Measurements from ENCODE around the gene IGSF9. TPM values are rescaled to one million over a fixed set of nuclear protein-coding genes. Genes with fewer than 3 reads are reported as not detected.

IGSF9 gene
- total RNA-seq, 1 experiment from 2014 or later = not detected

- no peak for DNase-seq
- H2AFZ ChIP-seq (ENCODE audit: low read length) = no peak overlapping the region
- no peaks in the 10 kb centered on the region for H3K9me3 ChIP-seq (ENCODE audit: low read length)
- H3K27me3 ChIP-seq (ENCODE audit: low read length) = no peaks in the 10 kb centered on the region
- H4K20me1 ChIP-seq (ENCODE audit: insufficient read depth, low read depth, low read length) = no peaks in the 10 kb centered on the region
- H3K4me2 ChIP-seq (ENCODE audit: low read depth, low read length, poor library complexity, severe bottlenecking) = no peak overlapping the region
- H3K27ac ChIP-seq (ENCODE audit: low read length) = no peak overlapping the region
- no peaks in the 10 kb centered on the region for H3K4me1 ChIP-seq (ENCODE audit: low read length)
- H3K9ac ChIP-seq (ENCODE audit: low read length) = no peak overlapping the region
- H3K79me2 ChIP-seq (ENCODE audit: low read length) = no peaks in the 10 kb centered on the region
- H3K9me2 ChIP-seq (replicated peaks; ENCODE audit: insufficient read depth, low read length) = no peaks in the 10 kb centered on the region
- no peaks in the 10 kb centered on the region for H3K36me3 ChIP-seq (ENCODE audit: insufficient read depth, low read length)
- no peak overlapping the region for H3K4me3 ChIP-seq (ENCODE audit: low read length)
These were observed 3.7 kb upstream of the IGSF9 start for GRCh38 chr1:159949123-159949522.

- H3K36me3 ChIP-seq (ENCODE audit: insufficient read depth, low read length) = no peaks in the 10 kb centered on the region
- no peak overlapping the region for H3K4me3 ChIP-seq (ENCODE audit: low read length)
- no peaks in the 10 kb centered on the region for H3K9me3 ChIP-seq (ENCODE audit: low read length)
- DNase-seq = no peak
- H3K9ac ChIP-seq (ENCODE audit: low read length) = no peak overlapping the region
- H3K27me3 ChIP-seq (ENCODE audit: low read length) = no peaks in the 10 kb centered on the region
- no peaks in the 10 kb centered on the region for H3K4me1 ChIP-seq (ENCODE audit: low read length)
- no peak overlapping the region for H3K4me2 ChIP-seq (ENCODE audit: low read depth, low read length, poor library complexity, severe bottlenecking)
- no peaks in the 10 kb centered on the region for H3K9me2 ChIP-seq (replicated peaks; ENCODE audit: insufficient read depth, low read length)
- no peak overlapping the region for H3K27ac ChIP-seq (ENCODE audit: low read length)
- no peak overlapping the region for H2AFZ ChIP-seq (ENCODE audit: low read length)
- H4K20me1 ChIP-seq (ENCODE audit: insufficient read depth, low read depth, low read length) = no peaks in the 10 kb centered on the region
- no peaks in the 10 kb centered on the region for H3K79me2 ChIP-seq (ENCODE audit: low read length)
These were observed 2.5 kb upstream of the IGSF9 start for GRCh38 chr1:159947942-159948341.

- Histone ChIP-seq H3K9ac (ENCODE audit: low read length) (no peak overlapping the region), H3K4me2 (ENCODE audit: low read depth, low read length, poor library complexity, severe bottlenecking) (no peak overlapping the region), H2AFZ (ENCODE audit: low read length) (no peak overlapping the region), H4K20me1 (ENCODE audit: insufficient read depth, low read depth, low read length) (no peaks in the 10 kb centered on the region), H3K4me3 (ENCODE audit: low read length) (no peak overlapping the region), H3K4me1 (ENCODE audit: low read length) (no peaks in the 10 kb centered on the region), H3K36me3 (ENCODE audit: insufficient read depth, low read length) (no peaks in the 10 kb centered on the region), H3K79me2 (ENCODE audit: low read length) (no peaks in the 10 kb centered on the region), H3K27ac (ENCODE audit: low read length) (no peak overlapping the region), H3K9me3 (ENCODE audit: low read length) (no peaks in the 10 kb centered on the region), H3K9me2 (replicated peaks; ENCODE audit: insufficient read depth, low read length) (no peaks in the 10 kb centered on the region), H3K27me3 (ENCODE audit: low read length) (no peaks in the 10 kb centered on the region)
- no peak for DNase-seq
These were observed 1.1 kb upstream of the IGSF9 start for GRCh38 chr1:159946242-159947187.

- Histone ChIP-seq H3K4me3 (ENCODE audit: low read length) (no peak overlapping the region), H3K27me3 (ENCODE audit: low read length) (no peaks in the 10 kb centered on the region), H4K20me1 (ENCODE audit: insufficient read depth, low read depth, low read length) (no peaks in the 10 kb centered on the region), H3K79me2 (ENCODE audit: low read length) (no peaks in the 10 kb centered on the region), H3K4me2 (ENCODE audit: low read depth, low read length, poor library complexity, severe bottlenecking) (no peak overlapping the region), H3K4me1 (ENCODE audit: low read length) (no peaks in the 10 kb centered on the region), H3K9me2 (replicated peaks; ENCODE audit: insufficient read depth, low read length) (no peaks in the 10 kb centered on the region), H3K36me3 (ENCODE audit: insufficient read depth, low read length) (no peaks in the 10 kb centered on the region), H3K27ac (ENCODE audit: low read length) (no peak overlapping the region), H3K9ac (ENCODE audit: low read length) (no peak overlapping the region), H3K9me3 (ENCODE audit: low read length) (no peaks in the 10 kb centered on the region), H2AFZ (ENCODE audit: low read length) (no peak overlapping the region)
- DNase-seq = no peak
These were observed 574 bp downstream of the IGSF9 start for GRCh38 chr1:159944623-159945455.

- Histone ChIP-seq H2AFZ (ENCODE audit: low read length) (no peak overlapping the region), H3K27ac (ENCODE audit: low read length) (no peak overlapping the region), H3K9ac (ENCODE audit: low read length) (no peak overlapping the region), H3K4me3 (ENCODE audit: low read length) (no peak overlapping the region), H3K36me3 (ENCODE audit: insufficient read depth, low read length) (no peaks in the 10 kb centered on the region), H3K9me2 (replicated peaks; ENCODE audit: insufficient read depth, low read length) (no peaks in the 10 kb centered on the region), H3K4me1 (ENCODE audit: low read length) (no peaks in the 10 kb centered on the region), H4K20me1 (ENCODE audit: insufficient read depth, low read depth, low read length) (no peaks in the 10 kb centered on the region), H3K4me2 (ENCODE audit: low read depth, low read length, poor library complexity, severe bottlenecking) (no peak overlapping the region), H3K27me3 (ENCODE audit: low read length) (no peaks in the 10 kb centered on the region), H3K9me3 (ENCODE audit: low read length) (no peaks in the 10 kb centered on the region), H3K79me2 (ENCODE audit: low read length) (no peaks in the 10 kb centered on the region)
- DNase-seq = no peak
These were observed 1.3 kb downstream of the IGSF9 start for GRCh38 chr1:159943908-159944622.

GRCh38 chr1:159943278-159943640, 2.2 kb downstream of the IGSF9 start:
- H3K4me2 ChIP-seq (ENCODE audit: low read depth, low read length, poor library complexity, severe bottlenecking) = no peak overlapping the region
- DNase-seq = no peak

GRCh38 chr1:159942632-159943277, 2.7 kb downstream of the IGSF9 start:
- no peak for DNase-seq
- no peaks in the 10 kb centered on the region for H3K27me3 ChIP-seq (ENCODE audit: low read length)
- H3K79me2 ChIP-seq (ENCODE audit: low read length) = no peaks in the 10 kb centered on the region
- H3K9me3 ChIP-seq (ENCODE audit: low read length) = no peaks in the 10 kb centered on the region
- H3K36me3 ChIP-seq (ENCODE audit: insufficient read depth, low read length) = no peaks in the 10 kb centered on the region
- no peak overlapping the region for H3K9ac ChIP-seq (ENCODE audit: low read length)
- H3K9me2 ChIP-seq (replicated peaks; ENCODE audit: insufficient read depth, low read length) = no peaks in the 10 kb centered on the region
- no peak overlapping the region for H3K4me3 ChIP-seq (ENCODE audit: low read length)
- no peaks in the 10 kb centered on the region for H3K4me1 ChIP-seq (ENCODE audit: low read length)
- H3K27ac ChIP-seq (ENCODE audit: low read length) = no peak overlapping the region
- no peak overlapping the region for H2AFZ ChIP-seq (ENCODE audit: low read length)
- H4K20me1 ChIP-seq (ENCODE audit: insufficient read depth, low read depth, low read length) = no peaks in the 10 kb centered on the region
- no peak overlapping the region for H3K4me2 ChIP-seq (ENCODE audit: low read depth, low read length, poor library complexity, severe bottlenecking)

More at GRCh38 chr1:159943278-159943640, 2.2 kb downstream of the IGSF9 start:
- no peak overlapping the region for H3K9ac ChIP-seq (ENCODE audit: low read length)
- H4K20me1 ChIP-seq (ENCODE audit: insufficient read depth, low read depth, low read length) = no peaks in the 10 kb centered on the region
- no peaks in the 10 kb centered on the region for H3K4me1 ChIP-seq (ENCODE audit: low read length)
- no peaks in the 10 kb centered on the region for H3K9me2 ChIP-seq (replicated peaks; ENCODE audit: insufficient read depth, low read length)
- H3K36me3 ChIP-seq (ENCODE audit: insufficient read depth, low read length) = no peaks in the 10 kb centered on the region
- no peaks in the 10 kb centered on the region for H3K79me2 ChIP-seq (ENCODE audit: low read length)
- no peak overlapping the region for H3K27ac ChIP-seq (ENCODE audit: low read length)
- no peak overlapping the region for H2AFZ ChIP-seq (ENCODE audit: low read length)
- H3K4me3 ChIP-seq (ENCODE audit: low read length) = no peak overlapping the region
- no peaks in the 10 kb centered on the region for H3K27me3 ChIP-seq (ENCODE audit: low read length)
- no peaks in the 10 kb centered on the region for H3K9me3 ChIP-seq (ENCODE audit: low read length)

All from Karpas-422 (cell line).